ENCODE data around the gene NTRK2. TPM values are rescaled to one million over a fixed set of nuclear protein-coding genes. Genes with fewer than 3 reads are reported as not detected.

NTRK2 gene
- total RNA-seq, 4 donors from 2014 or later: 9.5 to 19.5 (median 12.3) TPM

DNA sequence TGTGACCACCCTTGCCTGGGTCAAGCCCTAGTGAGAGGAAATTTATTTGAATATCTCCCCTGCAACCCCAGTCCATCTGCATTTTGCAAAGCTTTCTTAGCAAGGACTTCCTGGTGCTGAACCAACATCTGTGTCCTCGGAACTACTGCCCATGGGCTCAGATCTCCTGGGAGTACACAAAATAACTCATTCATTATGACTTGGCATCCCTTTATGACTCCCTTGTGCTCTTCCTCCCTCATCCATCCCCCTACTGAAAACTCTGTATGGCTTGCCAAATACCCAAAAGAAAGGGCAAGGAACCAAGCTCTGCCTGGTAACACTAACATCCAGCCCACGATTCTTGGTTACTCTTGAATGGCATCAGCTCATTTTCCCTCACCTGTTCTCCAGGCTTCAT is 368.5 kb downstream of the NTRK2 start:
- H3K27ac ChIP-seq: no peak overlapping the region
- H3K4me3 ChIP-seq: no peak overlapping the region
- DNase-seq (ENCODE audit: low spot score in 2 of 2): no peak
- no peaks in the 10 kb centered on the region for H3K9me3 ChIP-seq
- 31% methylated on average over 2 of the region's 2 CpGs for WGBS
- H3K27me3 ChIP-seq: no peaks in the 10 kb centered on the region
- no peaks in the 10 kb centered on the region for H3K4me1 ChIP-seq
- TF ChIP-seq EP300 (IDR thresholded peaks at IDR 0.05) (no peak), POLR2A (IDR thresholded peaks at IDR 0.05) (no peak), POLR2AphosphoS5 (IDR thresholded peaks at IDR 0.05) (no peak)
- TF ChIP-seq, protein P1, sequence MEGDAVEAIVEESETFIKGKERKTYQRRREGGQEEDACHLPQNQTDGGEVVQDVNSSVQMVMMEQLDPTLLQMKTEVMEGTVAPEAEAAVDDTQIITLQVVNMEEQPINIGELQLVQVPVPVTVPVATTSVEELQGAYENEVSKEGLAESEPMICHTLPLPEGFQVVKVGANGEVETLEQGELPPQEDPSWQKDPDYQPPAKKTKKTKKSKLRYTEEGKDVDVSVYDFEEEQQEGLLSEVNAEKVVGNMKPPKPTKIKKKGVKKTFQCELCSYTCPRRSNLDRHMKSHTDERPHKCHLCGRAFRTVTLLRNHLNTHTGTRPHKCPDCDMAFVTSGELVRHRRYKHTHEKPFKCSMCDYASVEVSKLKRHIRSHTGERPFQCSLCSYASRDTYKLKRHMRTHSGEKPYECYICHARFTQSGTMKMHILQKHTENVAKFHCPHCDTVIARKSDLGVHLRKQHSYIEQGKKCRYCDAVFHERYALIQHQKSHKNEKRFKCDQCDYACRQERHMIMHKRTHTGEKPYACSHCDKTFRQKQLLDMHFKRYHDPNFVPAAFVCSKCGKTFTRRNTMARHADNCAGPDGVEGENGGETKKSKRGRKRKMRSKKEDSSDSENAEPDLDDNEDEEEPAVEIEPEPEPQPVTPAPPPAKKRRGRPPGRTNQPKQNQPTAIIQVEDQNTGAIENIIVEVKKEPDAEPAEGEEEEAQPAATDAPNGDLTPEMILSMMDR (IDR thresholded peaks at IDR 0.05): no peak
- H3K36me3 ChIP-seq: no peaks in the 10 kb centered on the region

- no peak for TF ChIP-seq EP300 (IDR thresholded peaks at IDR 0.05)
- TF ChIP-seq, protein P1 (IDR thresholded peaks at IDR 0.05): no peak
- no peak for TF ChIP-seq POLR2A (IDR thresholded peaks at IDR 0.05)
- no peak for TF ChIP-seq POLR2AphosphoS5 (IDR thresholded peaks at IDR 0.05)
- H3K27me3 ChIP-seq: no peaks in the 10 kb centered on the region
- no peak overlapping the region for H3K27ac ChIP-seq
- H3K4me1 ChIP-seq: no peaks in the 10 kb centered on the region
- WGBS: 69% methylated on average over 9 of the region's 9 CpGs
- no peak for DNase-seq (ENCODE audit: low spot score in 2 of 2)
- no peak overlapping the region for H3K4me3 ChIP-seq
- no peaks in the 10 kb centered on the region for H3K36me3 ChIP-seq
- no peaks in the 10 kb centered on the region for H3K9me3 ChIP-seq
These were observed 369.5 kb downstream of the NTRK2 start for GRCh38 chr9:85038824-85039608.

DNA sequence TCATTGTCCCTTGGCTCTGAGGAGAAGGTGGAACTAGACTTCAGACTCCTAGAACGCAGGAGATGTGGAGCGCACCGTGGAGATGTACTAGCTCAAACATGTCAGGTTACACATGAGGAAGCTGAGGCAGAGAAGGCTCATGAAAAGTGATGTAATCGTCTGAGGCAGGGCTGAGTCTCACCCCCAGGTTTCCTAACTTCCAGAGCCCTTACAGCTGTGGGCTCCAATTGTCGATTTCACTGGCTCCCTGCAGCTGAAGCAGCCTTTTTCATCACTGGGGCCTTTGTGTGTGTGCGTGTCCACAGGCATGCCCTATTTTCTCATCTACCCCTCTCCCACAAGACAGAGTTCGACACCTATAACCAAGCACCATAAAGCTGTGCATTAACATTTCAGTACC is 370.6 kb downstream of the NTRK2 start:
- Histone ChIP-seq H3K4me1 (no peaks in the 10 kb centered on the region), H3K27me3 (no peaks in the 10 kb centered on the region), H3K9me3 (no peaks in the 10 kb centered on the region), H3K4me3 (no peak overlapping the region), H3K36me3 (no peaks in the 10 kb centered on the region), H3K27ac (no peak overlapping the region)
- DNase-seq (ENCODE audit: low spot score in 2 of 2): no peak
- WGBS: 89% methylated on average over 7 of the region's 7 CpGs
- no peak for TF ChIP-seq POLR2A (IDR thresholded peaks at IDR 0.05)
- TF ChIP-seq, protein P1 (IDR thresholded peaks at IDR 0.05): no peak
- TF ChIP-seq POLR2AphosphoS5 (IDR thresholded peaks at IDR 0.05): no peak

- Histone ChIP-seq H3K9me3 (no peaks in the 10 kb centered on the region), H3K4me1 (no peaks in the 10 kb centered on the region), H3K4me3 (no peak overlapping the region), H3K36me3 (no peaks in the 10 kb centered on the region), H3K27me3 (no peaks in the 10 kb centered on the region), H3K27ac (no peak overlapping the region)
- no peak for TF ChIP-seq EP300 (IDR thresholded peaks at IDR 0.05)
- TF ChIP-seq, protein P1 (IDR thresholded peaks at IDR 0.05): no peak
- no peak for TF ChIP-seq POLR2A (IDR thresholded peaks at IDR 0.05)
- TF ChIP-seq POLR2AphosphoS5 (IDR thresholded peaks at IDR 0.05): no peak
- WGBS: 70% methylated on average over 16 of the region's 16 CpGs
- no peak for DNase-seq (ENCODE audit: low spot score in 2 of 2)
These were observed 371.4 kb downstream of the NTRK2 start for GRCh38 chr9:85040821-85041465.

- no peak overlapping the region for H3K4me3 ChIP-seq
- DNase-seq (ENCODE audit: low spot score in 2 of 2): no peak
- H3K36me3 ChIP-seq: no peaks in the 10 kb centered on the region
- no peaks in the 10 kb centered on the region for H3K27me3 ChIP-seq
- H3K27ac ChIP-seq: no peak overlapping the region
- no peaks in the 10 kb centered on the region for H3K9me3 ChIP-seq
- no peaks in the 10 kb centered on the region for H3K4me1 ChIP-seq
- 87% methylated on average over 2 of the region's 2 CpGs for whole genome bisulfite sequencing
- TF ChIP-seq EP300 (IDR thresholded peaks at IDR 0.05): no peak
- TF ChIP-seq, protein P1 (IDR thresholded peaks at IDR 0.05): no peak
- no peak for TF ChIP-seq POLR2AphosphoS5 (IDR thresholded peaks at IDR 0.05)
These were observed 372.1 kb downstream of the NTRK2 start for GRCh38 chr9:85041466-85042137.

Measured in suprapubic skin (tissue), 4 donors.